ENCODE results near the gene FDXACB1. TPM values are rescaled to one million over a fixed set of nuclear protein-coding genes. Genes with fewer than 3 reads are reported as not detected.

Gene FDXACB1
- total and polyA plus RNA-seq, 2 of the 4 experiments (the other 2 are of a cell fraction) = 1.7 to 3.0 TPM

- TF ChIP-seq USF2 (IDR thresholded peaks at IDR 0.05; ENCODE audit: low read depth, low read length) (no peak), RCOR1 (IDR thresholded peaks at IDR 0.05; ENCODE audit: insufficient replicate concordance, low read length) (no peak), NFE2L2 (IDR thresholded peaks at IDR 0.05; ENCODE audit: low read depth, low read length) (no peak), RFX5 (IDR thresholded peaks at IDR 0.05; ENCODE audit: low read depth, low read length) (no peak), CHD1 (IDR thresholded peaks at IDR 0.05; ENCODE audit: low read depth, low read length) (no peak)
These were observed 38.8 kb downstream of the FDXACB1 start (continued) for GRCh38 chr11:111840143-111840542.

DNA sequence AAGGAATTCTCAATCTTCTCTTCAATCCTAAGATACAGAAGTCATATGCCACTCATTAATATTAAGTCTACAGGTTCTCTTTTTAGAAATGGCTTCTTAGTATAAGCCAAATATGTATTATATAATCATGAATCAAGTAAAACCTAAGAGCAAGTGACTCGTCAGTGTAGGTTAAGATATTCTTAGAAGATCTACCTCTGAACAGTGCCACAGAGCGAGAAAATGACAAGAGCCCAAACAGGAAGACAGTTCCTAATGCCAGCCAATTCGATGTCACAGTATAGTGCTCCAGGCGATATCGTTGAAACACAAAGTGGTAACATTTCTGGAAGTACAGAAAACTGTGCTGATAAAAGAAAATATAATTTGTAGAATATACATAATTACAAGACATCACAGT is 40.9 kb downstream of the FDXACB1 start:
- ChIA-PET CTCF (no interaction called here), POLR2A (ENCODE audit: unreplicated experiment) (no interaction called here)
- H3K79me1 ChIP-seq (ENCODE audit: low read depth in 1 of 2, low read length in 2 of 2) = no peaks in the 10 kb centered on the region
- no CpG with 5 or more reads among the region's 5 CpGs for WGBS, 2 experiments (ENCODE audit: extremely low coverage in 2 of 2, insufficient read length in 1 of 2)
- H2AK9ac ChIP-seq (replicated peaks; ENCODE audit: low read depth, low read length, poor library complexity) = no peak overlapping the region
- no peak overlapping the region for H2AFZ ChIP-seq (replicated peaks; ENCODE audit: low read length, poor library complexity)
- peaks cover 4% of the 10 kb centered on the region; the same call in 1 of the 2 replicates for H3K4me1 ChIP-seq (ENCODE audit: control insufficient read depth, insufficient read depth, low read length)
- H3K4ac ChIP-seq (ENCODE audit: low read depth, low read length) = no peak overlapping the region
- peaks cover 9% of the 10 kb centered on the region for H3K36me3 ChIP-seq (ENCODE audit: control insufficient read depth, insufficient read depth, low read length)
- H3K4me2 ChIP-seq (ENCODE audit: low read depth, low read length) = no peak overlapping the region
- no peak overlapping the region for H4K8ac ChIP-seq (ENCODE audit: low read depth in 2 of 2, low read length in 2 of 2)
- H3K4me3 ChIP-seq (ENCODE audit: insufficient read depth, low read depth, low read length) = no peak overlapping the region
- no peak overlapping the region for H2BK20ac ChIP-seq (ENCODE audit: low read depth, low read length)
- H2BK15ac ChIP-seq (ENCODE audit: low read depth, low read length) = no peak overlapping the region
- H2AK5ac ChIP-seq (ENCODE audit: low read depth, low read length) = no peak overlapping the region
- H4K5ac ChIP-seq (ENCODE audit: low read depth, low read length) = no peak overlapping the region
- no peak overlapping the region for H3K9ac ChIP-seq (ENCODE audit: low read depth, low read length)
- no peak overlapping the region for H3K18ac ChIP-seq (ENCODE audit: low read depth, low read length)
- no peak overlapping the region for H2BK120ac ChIP-seq (ENCODE audit: low read depth, low read length)
- H3K23ac ChIP-seq (ENCODE audit: low read depth, low read length) = no peak overlapping the region
- no peak overlapping the region for H3K56ac ChIP-seq (ENCODE audit: extremely low read depth, insufficient read depth, low read length)
- ATAC-seq (ENCODE audit: low read depth) = no peak
- no peaks in the 10 kb centered on the region for H4K20me1 ChIP-seq (ENCODE audit: insufficient read depth, low read length)
- no peak overlapping the region for H2BK5ac ChIP-seq (ENCODE audit: low read depth, low read length, poor library complexity, severe bottlenecking)
- intact Hi-C loops (cut with micrococcal nuclease) = no loop called here
- no TSS peak for BruUV-seq (replicated peaks)
- dilution Hi-C loops (cut with HindIII; ENCODE audit: low sequenced_read_pairs, unreplicated experiment) = no loop called here
- DNase-seq = no peak
- H3K9me1 ChIP-seq (ENCODE audit: insufficient read depth, low read length) = no peaks in the 10 kb centered on the region
- H3K27ac ChIP-seq (ENCODE audit: insufficient read depth, low read length) = no peak overlapping the region
- no peaks in the 10 kb centered on the region for H3K27me3 ChIP-seq (ENCODE audit: control insufficient read depth, insufficient read depth, low read length)
- no peak overlapping the region for H4K91ac ChIP-seq (ENCODE audit: insufficient read depth, low read depth, low read length)
- in situ Hi-C loops (cut with MboI; ENCODE audit: low sequenced_read_pairs) = no loop called here
- H3K9me3 ChIP-seq (ENCODE audit: control insufficient read depth, insufficient read depth, low read length) = no peaks in the 10 kb centered on the region
- H3K14ac ChIP-seq (replicated peaks; ENCODE audit: low read depth, low read length) = no peak overlapping the region
- no peak for TF ChIP-seq MXI1 (IDR thresholded peaks at IDR 0.05; ENCODE audit: borderline replicate concordance, low read depth, low read length)
- TF ChIP-seq RAD21 (IDR thresholded peaks at IDR 0.05; ENCODE audit: low read length) = no peak
- TF ChIP-seq USF2 (IDR thresholded peaks at IDR 0.05; ENCODE audit: low read depth, low read length) = no peak
- TF ChIP-seq FOS (IDR thresholded peaks at IDR 0.05; ENCODE audit: low read depth, low read length) = no peak
- TF ChIP-seq SMC3 (IDR thresholded peaks at IDR 0.05; ENCODE audit: low read depth, low read length) = no peak
- TF ChIP-seq POLR2A (IDR thresholded peaks at IDR 0.05; ENCODE audit: low read depth, low read length) = no peak
- TF ChIP-seq RFX5 (IDR thresholded peaks at IDR 0.05; ENCODE audit: low read depth, low read length) = no peak
- no peak for TF ChIP-seq CHD1 (IDR thresholded peaks at IDR 0.05; ENCODE audit: low read depth, low read length)
- TF ChIP-seq RCOR1 (IDR thresholded peaks at IDR 0.05; ENCODE audit: insufficient replicate concordance, low read length) = no peak
- TF ChIP-seq, protein P1, sequence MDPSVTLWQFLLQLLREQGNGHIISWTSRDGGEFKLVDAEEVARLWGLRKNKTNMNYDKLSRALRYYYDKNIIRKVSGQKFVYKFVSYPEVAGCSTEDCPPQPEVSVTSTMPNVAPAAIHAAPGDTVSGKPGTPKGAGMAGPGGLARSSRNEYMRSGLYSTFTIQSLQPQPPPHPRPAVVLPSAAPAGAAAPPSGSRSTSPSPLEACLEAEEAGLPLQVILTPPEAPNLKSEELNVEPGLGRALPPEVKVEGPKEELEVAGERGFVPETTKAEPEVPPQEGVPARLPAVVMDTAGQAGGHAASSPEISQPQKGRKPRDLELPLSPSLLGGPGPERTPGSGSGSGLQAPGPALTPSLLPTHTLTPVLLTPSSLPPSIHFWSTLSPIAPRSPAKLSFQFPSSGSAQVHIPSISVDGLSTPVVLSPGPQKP (IDR thresholded peaks at IDR 0.05; ENCODE audit: borderline replicate concordance, low read depth, low read length) = no peak
- TF ChIP-seq CTCF (conservative IDR thresholded peaks at IDR 0.05; ENCODE audit: low read depth, low read length) = no peak
- TF ChIP-seq NFE2L2 (IDR thresholded peaks at IDR 0.05; ENCODE audit: low read depth, low read length) = no peak
